HepG2 (cell line): ENCODE results near the gene MYLK2. TPM values are rescaled to one million over a fixed set of nuclear protein-coding genes. Genes with fewer than 3 reads are reported as not detected.

Experiments used
- ASH2L ChIP-seq: fragments of 300-600, 200-600 bp; sonication (generic); IDR thresholded peaks from 2 replicates; pipeline ENCODE4 v1.7.0; 2017; ENCODE audit warnings: low read depth, mild to moderate bottlenecking, moderate library complexity, mixed read lengths, low read length; ENCODE audit not compliant: insufficient read length
- CENPT ChIP-seq: sonication (generic); formaldehyde crosslinking; IDR thresholded peaks from 2 replicates; pipeline ENCODE4 v1.8.0; 2022; ENCODE audit warnings: low read depth, mild to moderate bottlenecking, moderate library complexity, missing genetic modification reagents
- FOXK1 ChIP-seq: sonication (generic); formaldehyde crosslinking; IDR thresholded peaks from 2 replicates; pipeline ENCODE4 v1.4.0; 2020; ENCODE audit warnings: low read depth, missing genetic modification reagents, borderline replicate concordance
- GATAD2A ChIP-seq: IDR thresholded peaks from 2 replicates; pipeline ENCODE4 v1.6.1; 2016
- HDAC1 ChIP-seq: sonication (generic); formaldehyde crosslinking; IDR thresholded peaks from 2 replicates; pipeline ENCODE4 v1.5.1; 2020; ENCODE audit warnings: mild to moderate bottlenecking, missing genetic modification reagents
- HIVEP1 ChIP-seq: sonication (generic); formaldehyde crosslinking; IDR thresholded peaks from 2 replicates; pipeline ENCODE4 v1.4.0; 2020; ENCODE audit warnings: mild to moderate bottlenecking, missing genetic modification reagents
- HMGXB4 ChIP-seq, 2 experiments: sonication (generic) in 1 of 2; formaldehyde crosslinking in 1 of 2; IDR thresholded peaks; 2 replicates each; pipeline versions ENCODE4 v1.4.0 to v1.6.1; 2018 to 2020; ENCODE audit warnings: missing genetic modification reagents in 2 of 2, borderline replicate concordance in 1 of 2, low read depth in 1 of 2, mild to moderate bottlenecking in 1 of 2, missing biosample characterization in 1 of 2
- HOXA7 ChIP-seq: sonication (generic); formaldehyde crosslinking; IDR thresholded peaks from 2 replicates; pipeline ENCODE4 v1.8.1; 2022; ENCODE audit warnings: mild to moderate bottlenecking, missing genetic modification reagents, moderate library complexity
- RXRA ChIP-seq: sonication (generic); formaldehyde crosslinking; IDR thresholded peaks from 2 replicates; pipeline ENCODE4 v1.5.1; 2020; ENCODE audit warnings: missing genetic modification reagents
- SP5 ChIP-seq: IDR thresholded peaks from 2 replicates; pipeline ENCODE4 v1.6.1; 2016; ENCODE audit warnings: low read depth, borderline replicate concordance
- U2AF2 ChIP-seq: fragments of 200-400 bp; formaldehyde crosslinking; IDR thresholded peaks from 2 replicates; pipeline ENCODE4 v1.6.1; 2017; ENCODE audit warnings: low read depth, mild to moderate bottlenecking, low read length
- XRCC5 ChIP-seq: fragments of 200-400 bp; formaldehyde crosslinking; optimal IDR thresholded peaks from 2 replicates; pipeline ENCODE3; 2017; ENCODE audit warnings: mild to moderate bottlenecking, low read length
- ZBTB25 ChIP-seq: IDR thresholded peaks from 2 replicates; pipeline ENCODE4 v1.6.1; 2018; ENCODE audit warnings: missing genetic modification reagents
- ZEB1 ChIP-seq: IDR thresholded peaks from 2 replicates; pipeline ENCODE4 v1.6.1; 2012; ENCODE audit warnings: mild to moderate bottlenecking, low read depth, inconsistent platforms; ENCODE audit not compliant: insufficient replicate concordance
- ZNF10 ChIP-seq: sonication (generic); formaldehyde crosslinking; IDR thresholded peaks from 2 replicates; pipeline ENCODE4 v1.4.0; 2020; ENCODE audit warnings: mild to moderate bottlenecking, low read depth, missing genetic modification reagents, borderline replicate concordance
- ZNF180 ChIP-seq: sonication (generic); formaldehyde crosslinking; IDR thresholded peaks from 2 replicates; pipeline ENCODE4 v1.4.0; 2020; ENCODE audit warnings: low read depth, missing genetic modification reagents, borderline replicate concordance
- ZNF234 ChIP-seq: sonication (generic); formaldehyde crosslinking; conservative IDR thresholded peaks from 2 replicates; pipeline ENCODE4 v1.5.1; 2020; ENCODE audit warnings: mild to moderate bottlenecking, missing genetic modification reagents
- ZNF331 ChIP-seq: sonication (generic); formaldehyde crosslinking; IDR thresholded peaks from 2 replicates; pipeline ENCODE4 v1.4.0; 2020; ENCODE audit warnings: missing genetic modification reagents
- ZNF333 ChIP-seq: sonication (generic); formaldehyde crosslinking; IDR thresholded peaks from 2 replicates; pipeline ENCODE4 v1.4.0; 2020; ENCODE audit warnings: mild to moderate bottlenecking, missing genetic modification reagents, borderline replicate concordance
- ZNF362 ChIP-seq: sonication (generic); formaldehyde crosslinking; IDR thresholded peaks from 2 replicates; pipeline ENCODE4 v1.4.0; 2020; ENCODE audit warnings: missing genetic modification reagents, mild to moderate bottlenecking, borderline replicate concordance
- ZNF446 ChIP-seq: sonication (generic); formaldehyde crosslinking; IDR thresholded peaks from 2 replicates; pipeline ENCODE4 v1.5.0; 2020; ENCODE audit warnings: mild to moderate bottlenecking, missing genetic modification reagents
- ZNF567 ChIP-seq: sonication (generic); formaldehyde crosslinking; IDR thresholded peaks from 2 replicates; pipeline ENCODE4 v1.8.1; 2023; ENCODE audit warnings: mild to moderate bottlenecking, missing genetic modification reagents, borderline replicate concordance
- ZNF615 ChIP-seq: sonication (generic); formaldehyde crosslinking; IDR thresholded peaks from 2 replicates; pipeline ENCODE4 v1.5.0; 2020; ENCODE audit warnings: mild to moderate bottlenecking, missing genetic modification reagents, borderline replicate concordance
- ZNF7 ChIP-seq: IDR thresholded peaks from 2 replicates; pipeline ENCODE4 v1.6.1; 2016; ENCODE audit warnings: missing biosample characterization, missing genetic modification reagents
- ZNF75D ChIP-seq: sonication (generic); formaldehyde crosslinking; IDR thresholded peaks from 2 replicates; pipeline ENCODE4 v1.8.1; 2023; ENCODE audit warnings: missing genetic modification reagents, mild to moderate bottlenecking, borderline replicate concordance
- ZSCAN31 ChIP-seq: sonication (generic); formaldehyde crosslinking; IDR thresholded peaks from 2 replicates; pipeline ENCODE4 v1.5.0; 2020; ENCODE audit warnings: low read depth, mild to moderate bottlenecking, missing genetic modification reagents
- polyA plus RNA-seq, 8 experiments: library from polyadenylated mRNA; depleted of rRNA in 3 of 8; stranded (reverse) in 7 of 8; unstranded in 1 of 8; fragments of >200 nt; fragmentation: Illumina TruSeq in 4 of 8; extraction: Trizol in 4 of 8; gene quantifications; 2 replicates each; pipeline versions ENCODE4 v1.2.1 to v1.2.3, GENCODE V29; 2011 to 2016; ENCODE audit warnings: low read depth in 4 of 8, missing spikeins in 1 of 8, mixed read lengths in 1 of 8; ENCODE audit not compliant: insufficient read depth in 1 of 8
- total RNA-seq, 5 experiments: library from RNA; depleted of rRNA; stranded (reverse); fragments of >200 nt; fragmentation: Illumina TruSeq; extraction: Trizol; gene quantifications; 2 replicates each; pipeline ENCODE4 v1.2.3, GENCODE V29; 2016; ENCODE audit warnings: low read depth in 1 of 5

The MYLK2 gene
- total and polyA plus RNA-seq, 2 of the 13 experiments (the other 11 are each of a cell fraction or from before 2014, with no cell fraction given) = 0.27 TPM; not detected in 1

- TF ChIP-seq ZNF362 (no peak), ZNF10 (CRISPR knock-in tag) (no peak), RXRA (CRISPR knock-in tag) (peak; percentile 38), HIVEP1 (CRISPR knock-in tag) (no peak), ASH2L (peak; percentile 55), XRCC5 (peak; percentile 77), HDAC1 (peak; percentile 70; the same call in 1 of the 2 replicates), ZNF615 (no peak), ZNF234 (CRISPR knock-in tag) (no peak), FOXK1 (no peak), ZNF446 (no peak), HOXA7 (CRISPR knock-in tag) (no peak), ZNF331 (CRISPR knock-in tag) (0 out of 2 replicates have a peak, but pooled peaks have one; percentile 43), ZSCAN31 (CRISPR knock-in tag) (peak; percentile 52; the same call in 1 of the 2 replicates), ZNF75D (CRISPR knock-in tag) (no peak), U2AF2 (no peak), GATAD2A (CRISPR knock-in tag) (peak; percentile 38; the same call in 1 of the 2 replicates), CENPT (CRISPR knock-in tag) (no peak), ZNF567 (CRISPR knock-in tag) (no peak), ZNF333 (CRISPR knock-in tag) (no peak), ZEB1 (no peak), SP5 (CRISPR knock-in tag) (no peak), ZBTB25 (CRISPR knock-in tag) (no peak), HMGXB4 (CRISPR knock-in tag; IDR thresholded peaks at IDR 0.05; ENCODE audit: borderline replicate concordance in 1 of 2, low read depth in 1 of 2) (no peak), ZNF180 (no peak), ZNF7 (CRISPR knock-in tag) (no peak)
These were observed 17.1 kb downstream of the MYLK2 start (continued) for GRCh38 chr20:31835977-31836852.
